PC-9 (cell line): ENCODE data around the gene TRAPPC8.

Experiments used
- CTCF ChIP-seq: fragments of 200-600 bp; sonication (generic); conservative IDR thresholded peaks from 2 replicates; pipeline ENCODE4 v1.6.1; 2017; ENCODE audit warnings: mixed run types, antibody characterized with exemption, mild to moderate bottlenecking, moderate library complexity
- EZH2 ChIP-seq: fragments of 200-600 bp; sonication (generic); IDR thresholded peaks from 2 replicates; pipeline ENCODE4 v1.8.0; 2017; ENCODE audit warnings: antibody characterized with exemption, low read depth

DNA sequence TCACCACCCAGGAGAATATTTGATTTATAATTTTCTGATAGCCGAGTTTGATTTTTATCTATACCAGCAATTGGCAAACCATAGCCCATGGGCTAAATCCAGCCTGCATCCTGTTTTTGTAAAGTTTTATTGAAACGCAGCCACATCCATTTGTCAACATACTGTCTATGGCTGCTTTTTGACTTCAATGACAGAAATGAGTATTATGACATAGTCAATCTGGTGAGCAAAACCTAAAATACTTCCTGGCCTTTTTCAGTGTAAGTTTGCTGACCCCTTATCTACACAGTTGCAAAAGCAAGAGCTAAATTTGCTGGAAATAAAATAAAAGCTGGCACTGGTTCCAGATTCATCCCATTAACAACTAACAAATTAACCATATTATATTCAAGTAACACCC, 102.4 kb downstream of the TRAPPC8 start:
- no peak for TF ChIP-seq CTCF
- no peak for TF ChIP-seq EZH2
